Pancreas (tissue), 10 donors: Measurements from ENCODE around the gene MRPS9. TPM values are rescaled to one million over a fixed set of nuclear protein-coding genes. Genes with fewer than 3 reads are reported as not detected.

Experiments
- ATAC-seq, 4 donors: fragments of 200-7000 bp; cut with Tn5 transposase; one replicate each; pipeline versions ENCODE4 v1.8.0 to v1.9.1; 2020; ENCODE audit warnings: mild to moderate bottlenecking in 4 of 4, moderate library complexity in 4 of 4
- DNase-seq, 6 donors: peaks; one replicate each; pipeline ENCODE4 v3.0.0-alpha.2; 2020
- FAIRE-seq: peaks from 2 replicates; lab custom pipeline; 2012; peaks lifted over from hg19 to GRCh38; lab: Jason Lieb, UNC
- H3K27ac ChIP-seq, 4 donors: fragments of 200-600 bp; sonication (generic); 1 replicate in 3 of 4; 2 replicates in 1 of 4; pipeline versions ENCODE4 v1.5.0 to v1.8.0; 2020
- H3K27me3 ChIP-seq, 4 donors: fragments of 200-600 bp; one replicate each; pipeline ENCODE4 v1.8.0; 2021
- H3K36me3 ChIP-seq, 3 donors: fragments of 200-600 bp; sonication (generic) in 1 of 3; one replicate each; pipeline versions ENCODE4 v1.5.0 to v1.8.0; 2020 to 2021
- H3K4me1 ChIP-seq, 3 donors: fragments of 200-600 bp; one replicate each; pipeline ENCODE4 v1.8.0; 2021
- H3K4me3 ChIP-seq, 4 donors: fragments of 200-600 bp; sonication (generic) in 2 of 4; one replicate each; pipeline versions ENCODE4 v1.5.0 to v1.8.0; 2020 to 2021
- H3K9me3 ChIP-seq, 4 donors: fragments of 200-600 bp; one replicate each; pipeline ENCODE4 v1.8.0; 2021
- CTCF ChIP-seq, 4 donors: fragments of 200-600 bp; sonication (generic) in 3 of 4; IDR thresholded peaks; one replicate each; pipeline versions ENCODE4 v1.5.0 to v1.8.0; 2021; ENCODE audit warnings: antibody characterized with exemption in 4 of 4
- WGBS, 2 donors: extraction: QIAGEN DNeasy Blood & Tissue Kit; methylation state at CpG; one replicate each; pipeline ENCODE4 v1.1.7; 2013; 5-methylcytosine and 5-hydroxymethylcytosine counted together
- intact Hi-C, 3 donors: fragments of 100-400 bp; cut with DNase I; formaldehyde crosslinking; loops; one replicate each; pipeline versions ENCODE4 v1.11.1 to v1.14.2; 2022
- polyA plus RNA-seq, 2 donors: library from polyadenylated mRNA; stranded (reverse); fragments of 200-250 nt; gene quantifications; one replicate each; pipeline ENCODE4 v1.2.3, GENCODE V29; 2013
- total RNA-seq, 6 donors: library from RNA; stranded (reverse); fragmentation: NEBNext Ultra II Directional in 4 of 6; extraction: Animal tissue kit (Norgen Biotek cat#: 25700) in 4 of 6; gene quantifications; one replicate each; pipeline versions ENCODE4 v1.2.1 to v1.2.4, GENCODE V29; 2021 to 2023
- donor health status: healthy with polysubstance abuse.
- donor health status: DM: no; HTN: no; CAD: no; lungs with moderate emphysema.
- donor health status: DM: no; HTN: no; CAD: no.
- donor health status: control.
- donor health status: control.
- donor health status: Bipolar disorder and iron deficiency.
- donor health status: DM: yes; HTN: yes; CAD: no.
- donor health status: DM: no; HTN: no; CAD: no.
- donor health status: DM: no; HTN: no; CAD: no.
- donor health status: DM: yes; HTN: yes; CAD: no.

Gene MRPS9
- total and polyA plus RNA-seq, 8 donors: 8.8 to 23.6 (median 11.2) TPM

- ATAC-seq: no peak
- DNase-seq: no peak
- 96 to 98% methylated on average over 1 of the region's 1 CpG for WGBS, 2 donors
- intact Hi-C loops: no loop called here
- FAIRE-seq: no peak
- H3K4me1 ChIP-seq: peaks cover 0 to 4% (median 4%) of the 10 kb centered on the region in 3 donors
- no peak overlapping the region for H3K27ac ChIP-seq
- no peak overlapping the region for H3K4me3 ChIP-seq
- H3K27me3 ChIP-seq: no peaks in the 10 kb centered on the region
- no peaks in the 10 kb centered on the region for H3K36me3 ChIP-seq
- TF ChIP-seq CTCF (IDR thresholded peaks at IDR 0.05): no peak
- H3K9me3 ChIP-seq: no peaks in the 10 kb centered on the region
Observed at GRCh38 chr2:105034170-105034569, 3.7 kb upstream of the MRPS9 start.

GRCh38 chr2:105038383-105039061 lies 653 bp downstream of the MRPS9 start:
- Histone ChIP-seq H3K4me3 (peak overlapping the region; percentile 77 to 92 (median 80)), H3K9me3 (no peaks in the 10 kb centered on the region), H3K4me1 (peaks cover 0 to 14% (median 13%) of the 10 kb centered on the region in 3 donors), H3K36me3 (no peaks in the 10 kb centered on the region), H3K27ac (peak overlapping the region in 3 of 4 donors; percentile 63 to 85 (median 73)), H3K27me3 (no peaks in the 10 kb centered on the region)
- FAIRE-seq: no peak
- intact Hi-C loops: no loop called here
- no peak for TF ChIP-seq CTCF (IDR thresholded peaks at IDR 0.05)
- peak in 3 of 4 donors; percentile 1 to 10 (median 5) for ATAC-seq
- WGBS, 2 donors: 2 to 4% methylated on average over 17 of the region's 17 CpGs
- peak in 1 of 6 donors; percentile 17 for DNase-seq

GRCh38 chr2:105039559-105039958 lies 1.7 kb downstream of the MRPS9 start:
- intact Hi-C loops: no loop called here
- FAIRE-seq: no peak

GRCh38 chr2:105042189-105042588 lies 4.3 kb downstream of the MRPS9 start:
- Histone ChIP-seq H3K27me3 (no peaks in the 10 kb centered on the region), H3K27ac (no peak overlapping the region), H3K36me3 (no peaks in the 10 kb centered on the region), H3K9me3 (no peaks in the 10 kb centered on the region), H3K4me1 (peaks cover 0 to 14% (median 13%) of the 10 kb centered on the region in 3 donors), H3K4me3 (no peak overlapping the region)
- peak in 1 of 6 donors; percentile 19 for DNase-seq
- TF ChIP-seq CTCF (IDR thresholded peaks at IDR 0.05): no peak
- WGBS, 2 donors: 50 to 56% methylated on average over 2 of the region's 2 CpGs
- intact Hi-C loops: no loop called here
- no peak for FAIRE-seq
- no peak for ATAC-seq

More at GRCh38 chr2:105039559-105039958, 1.7 kb downstream of the MRPS9 start:
- no peak for DNase-seq
- H3K4me3 ChIP-seq: no peak overlapping the region
- no peak overlapping the region for H3K27ac ChIP-seq
- ATAC-seq: no peak
- TF ChIP-seq CTCF (IDR thresholded peaks at IDR 0.05): no peak
- H3K9me3 ChIP-seq: no peaks in the 10 kb centered on the region
- peaks cover 0 to 14% (median 13%) of the 10 kb centered on the region in 3 donors for H3K4me1 ChIP-seq
- no peaks in the 10 kb centered on the region for H3K36me3 ChIP-seq
- H3K27me3 ChIP-seq: no peaks in the 10 kb centered on the region

- no peak overlapping the region for H3K4me3 ChIP-seq
- ATAC-seq (peak in 3 of 4 donors; percentile 55 to 84 (median 83)), DNase-seq (peak; percentile 48 to 73 (median 57)), FAIRE-seq (no peak)
- no peaks in the 10 kb centered on the region for H3K27me3 ChIP-seq
- peaks cover 7 to 8% (median 7%) of the 10 kb centered on the region in 3 donors for H3K4me1 ChIP-seq
- H3K36me3 ChIP-seq: no peaks in the 10 kb centered on the region
- intact Hi-C loops: no loop called here
- H3K9me3 ChIP-seq: no peaks in the 10 kb centered on the region
- WGBS, 2 donors: 26 to 32% methylated on average over 1 of the region's 1 CpG
- no peak overlapping the region for H3K27ac ChIP-seq
- TF ChIP-seq CTCF (IDR thresholded peaks at IDR 0.05): no peak
Observed at GRCh38 chr2:105052773-105053172, 14.9 kb downstream of the MRPS9 start.
